MCF 10A (cell line): ENCODE results near the gene COL23A1. TPM values are rescaled to one million over a fixed set of nuclear protein-coding genes. Genes with fewer than 3 reads are reported as not detected.

Source experiments
- BruUV-seq: library from RNA; stranded (reverse); fragments of 400-500 nt; replicated peaks from 2 replicates; lab custom pipeline; 2021; lab: Mats Ljungman, UMichigan
- CTCF ChIA-PET: fragments of 300-600 bp; sonication (Branson Sonifier 250); formaldehyde crosslinking; extraction: SDS; loops from one replicate; lab custom pipeline; 2021; ENCODE audit warnings: antibody characterized with exemption, inconsistent platforms; lab: Yijun Ruan, JAX
- POLR2A ChIA-PET: fragments of 300-600, 350-650 bp; sonication (Branson Sonifier 250); formaldehyde crosslinking; extraction: SDS; loops from one replicate; lab custom pipeline; 2020; ENCODE audit warnings: antibody characterized with exemption, inconsistent platforms; lab: Yijun Ruan, JAX
- DNase-seq: peaks from one replicate; pipeline ENCODE4 v3.0.0-alpha.2; 2018; ENCODE audit not compliant: unreplicated experiment
- H3K27ac Mint-ChIP-seq: one replicate; pipeline ENCODE4 v1.8.0; 2022; ENCODE audit warnings: mild to moderate bottlenecking, low read depth, mixed read lengths; ENCODE audit not compliant: unreplicated experiment
- H3K27me3 Mint-ChIP-seq: one replicate; pipeline ENCODE4 v1.8.0; 2022; ENCODE audit warnings: mixed read lengths; ENCODE audit not compliant: insufficient read depth, unreplicated experiment
- H3K36me3 Mint-ChIP-seq: one replicate; pipeline ENCODE4 v1.8.0; 2022; ENCODE audit warnings: mild to moderate bottlenecking, moderate library complexity, mixed read lengths; ENCODE audit not compliant: insufficient read depth, unreplicated experiment
- H3K4me1 Mint-ChIP-seq: one replicate; pipeline ENCODE4 v1.8.0; 2022; ENCODE audit warnings: mixed read lengths; ENCODE audit not compliant: insufficient read depth, unreplicated experiment
- H3K4me3 Mint-ChIP-seq: one replicate; pipeline ENCODE4 v1.8.0; 2022; ENCODE audit warnings: mild to moderate bottlenecking, moderate library complexity, mixed read lengths; ENCODE audit not compliant: unreplicated experiment
- H3K9me3 Mint-ChIP-seq: one replicate; pipeline ENCODE4 v1.8.0; 2022; ENCODE audit warnings: mixed read lengths; ENCODE audit not compliant: unreplicated experiment
- CTCF ChIP-seq: fragments of 200-600 bp; IDR thresholded peaks from one replicate; pipeline ENCODE4 v1.8.0; 2022; ENCODE audit warnings: antibody characterized with exemption, mild to moderate bottlenecking; ENCODE audit not compliant: unreplicated experiment
- intact Hi-C: fragments of 100-400 bp; cut with micrococcal nuclease; formaldehyde crosslinking; loops from 2 replicates; pipeline ENCODE4 v1.14.1; 2022
- total RNA-seq: library from RNA; stranded (reverse); gene quantifications from 2 replicates; pipeline ENCODE4 v1.2.3, GENCODE V29; 2022

The COL23A1 gene
- total RNA-seq, 1 experiment from 2014 or later = not detected

- H3K4me1 Mint-ChIP-seq = peaks cover 24% of the 10 kb centered on the region
- no peaks in the 10 kb centered on the region for H3K36me3 Mint-ChIP-seq
- ChIA-PET POLR2A (interaction anchor here (0.6 kb wide), 1 partner anchor 198 kb away, joined by 3 read pairs; no protein-coding TSS in a partner anchor), CTCF (interaction anchor here (0.6 to 15.0 kb wide), 6 partner anchors 252 to 441 kb away, joined by 3 to 266 read pairs (median 4); no protein-coding TSS in a partner anchor)
- H3K27me3 Mint-ChIP-seq = no peaks in the 10 kb centered on the region
- H3K9me3 Mint-ChIP-seq = peaks cover 12% of the 10 kb centered on the region
- no peak overlapping the region for H3K27ac Mint-ChIP-seq
- BruUV-seq = no TSS peak
- no peak for DNase-seq
- intact Hi-C loops = no loop called here
- TF ChIP-seq CTCF = no peak
- no peak overlapping the region for H3K4me3 Mint-ChIP-seq
Observed at GRCh38 chr5:178285399-178286225, 304.6 kb downstream of the COL23A1 start.

- Mint-ChIP-seq H3K4me1 (peaks cover 30% of the 10 kb centered on the region), H3K27me3 (no peaks in the 10 kb centered on the region), H3K4me3 (no peak overlapping the region), H3K9me3 (peaks cover 12% of the 10 kb centered on the region), H3K27ac (no peak overlapping the region), H3K36me3 (no peaks in the 10 kb centered on the region)
- ChIA-PET POLR2A (interaction anchor here (1.4 kb wide), 1 partner anchor 445 kb away, joined by 5 read pairs; the partner anchor contains the start of gene ZNF354A), CTCF (interaction anchor here (0.6 to 15.0 kb wide), 13 partner anchors 10 to 556 kb away, joined by 3 to 266 read pairs (median 5); no protein-coding TSS in a partner anchor)
- no peak for TF ChIP-seq CTCF
- BruUV-seq = no TSS peak
- intact Hi-C loops = loop anchor here (1.0 kb wide), 2 partner anchors 266 to 445 kb away; partner anchors contain the start of gene ZNF354A
- no peak for DNase-seq
Observed at GRCh38 chr5:178284996-178285395, 305.2 kb downstream of the COL23A1 start.

- POLR2A ChIA-PET = interaction anchor here (0.7 to 1.4 kb wide), 5 partner anchors 17 to 446 kb away, joined by 3 to 5 read pairs (median 3); partner anchors contain the start of gene ZNF354A
- Mint-ChIP-seq H3K4me3 (no peak overlapping the region), H3K36me3 (no peaks in the 10 kb centered on the region), H3K9me3 (peaks cover 12% of the 10 kb centered on the region), H3K27ac (no peak overlapping the region), H3K4me1 (peaks cover 34% of the 10 kb centered on the region), H3K27me3 (no peaks in the 10 kb centered on the region)
- TF ChIP-seq CTCF = peak; percentile 91
- no TSS peak for BruUV-seq
- CTCF ChIA-PET = interaction anchor here (0.6 to 15.0 kb wide), 38 partner anchors 10 to 1209 kb away, joined by 3 to 266 read pairs (median 3); no protein-coding TSS in a partner anchor
- peak; percentile 71 for DNase-seq
- intact Hi-C loops = loop anchor here (1.0 kb wide), 2 partner anchors 267 to 446 kb away; partner anchors contain the start of gene ZNF354A
Observed at GRCh38 chr5:178284093-178284675, 306.0 kb downstream of the COL23A1 start.
